IPS-NIHi11 (cell line): ENCODE results near the gene LSAMP.

Source experiments
- DNase-seq: peaks from one replicate; pipeline ENCODE4 v3.0.0; 2012; ENCODE audit warnings: mixed read lengths, low spot score

LSAMP gene

GRCh38 chr3:116354382-116354781, 90.9 kb downstream of the LSAMP start:
- DNase-seq = no peak

GRCh38 chr3:116350119-116350733, 95.1 kb downstream of the LSAMP start:
- DNase-seq = no peak

DNA sequence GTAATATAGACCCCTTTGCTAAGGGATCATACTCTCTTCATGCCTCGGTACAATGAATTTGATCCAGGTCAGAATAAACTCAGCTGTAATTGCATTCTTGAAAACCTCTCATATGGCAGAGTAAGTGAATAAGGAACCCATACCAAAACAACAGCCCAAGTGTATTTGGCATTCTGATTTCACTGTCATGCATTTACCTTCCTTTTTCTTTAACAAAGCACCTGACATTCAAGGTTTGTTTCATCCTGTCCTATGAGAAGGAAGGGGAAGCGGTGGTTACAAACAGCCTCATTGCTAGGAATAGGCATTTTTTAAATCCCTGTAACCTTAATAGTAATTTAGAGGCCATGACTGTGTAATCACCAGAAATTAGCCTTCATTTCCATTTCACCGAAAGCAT, 97.1 kb downstream of the LSAMP start:
- DNase-seq = no peak

- DNase-seq = no peak
Observed at GRCh38 chr3:116342499-116342898, 102.8 kb downstream of the LSAMP start.

DNA sequence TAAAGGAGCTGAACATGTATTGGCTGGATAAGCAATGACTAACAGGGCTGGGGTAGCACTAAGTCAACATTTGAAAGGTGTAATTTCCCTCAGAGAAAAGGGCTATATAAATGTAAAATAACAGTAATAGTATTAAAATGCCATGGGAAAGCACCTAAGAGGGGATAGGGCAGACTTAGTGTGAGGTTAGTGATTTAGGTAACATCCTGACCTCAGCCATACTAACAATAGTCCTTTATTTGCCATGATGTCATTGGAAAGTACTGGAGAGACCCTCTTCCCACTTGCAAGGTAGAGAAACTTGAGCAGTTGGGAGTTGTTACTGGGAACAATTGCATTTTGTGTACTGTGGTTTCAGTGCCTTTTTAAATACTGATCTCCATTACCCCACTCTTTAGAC, 103.4 kb downstream of the LSAMP start:
- DNase-seq = no peak

DNA sequence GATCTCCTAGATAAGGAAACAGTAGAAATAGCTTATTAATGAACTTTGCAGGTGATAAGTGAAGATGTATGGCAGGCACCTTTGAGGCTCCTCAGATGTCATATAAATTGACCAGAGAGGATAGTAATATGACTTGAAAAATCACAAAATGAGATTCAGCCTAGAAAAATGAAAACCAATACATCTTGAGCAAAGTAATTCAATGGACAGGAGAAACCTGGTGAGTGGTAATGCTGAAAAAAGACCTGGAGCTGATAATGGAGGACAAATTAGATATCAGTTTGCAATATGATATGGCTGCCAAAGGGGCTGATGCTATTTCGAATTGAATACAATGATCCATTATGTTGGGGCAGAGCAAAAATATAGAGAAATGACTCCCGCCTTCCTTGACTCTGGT, 103.9 kb downstream of the LSAMP start:
- DNase-seq = no peak

DNA sequence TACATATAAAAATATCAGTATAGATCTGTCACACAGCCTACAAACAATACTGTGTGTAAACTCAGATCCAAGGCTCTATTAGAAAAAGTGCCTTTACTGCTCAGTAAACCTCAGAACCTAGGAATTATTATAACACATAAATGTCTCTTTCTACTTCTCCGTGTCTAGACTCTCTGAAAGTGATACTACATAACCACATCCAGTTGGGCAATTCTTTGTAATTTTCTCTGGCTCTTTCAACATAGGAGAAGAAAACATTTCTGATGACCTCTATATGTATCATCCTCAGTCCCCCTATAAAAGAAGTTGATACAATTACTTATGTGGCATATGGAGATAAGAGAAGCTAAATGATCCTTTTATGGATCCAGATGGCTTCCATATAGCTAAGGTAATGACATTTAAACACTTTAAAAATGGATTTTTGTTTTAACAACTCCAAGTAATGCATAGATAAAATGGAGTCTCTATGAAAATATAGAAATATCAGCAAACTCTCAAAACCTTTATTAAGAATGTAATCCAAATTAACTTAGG, 104.5 kb downstream of the LSAMP start:
- DNase-seq = no peak

DNA sequence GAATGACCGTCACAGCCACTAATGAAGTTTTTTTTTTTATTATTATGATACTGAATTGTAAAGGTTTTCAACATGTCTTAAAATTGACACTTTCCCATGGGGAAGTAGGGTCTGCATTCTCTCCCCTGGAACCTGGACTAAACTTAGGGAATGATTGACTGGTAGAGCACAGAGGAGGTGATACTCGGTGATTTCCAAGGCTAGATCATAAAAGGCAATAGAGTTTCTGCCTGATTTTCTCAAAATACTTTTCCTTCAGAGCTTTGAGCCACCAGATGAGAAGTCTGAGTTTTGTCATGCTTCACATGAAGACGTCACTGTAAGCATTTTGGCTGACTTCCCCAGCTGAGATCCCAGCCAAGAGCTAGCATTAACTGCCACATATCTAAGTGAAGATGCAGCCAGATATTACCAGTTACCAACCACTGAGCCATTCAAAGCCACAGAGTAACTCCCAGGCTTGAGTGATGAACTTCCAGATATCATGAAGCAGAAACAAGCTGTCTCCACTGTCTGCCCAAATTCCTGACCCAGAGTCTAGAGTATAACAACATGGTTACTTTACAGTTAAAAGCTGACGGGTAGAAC, 105.8 kb downstream of the LSAMP start:
- DNase-seq = no peak

DNA sequence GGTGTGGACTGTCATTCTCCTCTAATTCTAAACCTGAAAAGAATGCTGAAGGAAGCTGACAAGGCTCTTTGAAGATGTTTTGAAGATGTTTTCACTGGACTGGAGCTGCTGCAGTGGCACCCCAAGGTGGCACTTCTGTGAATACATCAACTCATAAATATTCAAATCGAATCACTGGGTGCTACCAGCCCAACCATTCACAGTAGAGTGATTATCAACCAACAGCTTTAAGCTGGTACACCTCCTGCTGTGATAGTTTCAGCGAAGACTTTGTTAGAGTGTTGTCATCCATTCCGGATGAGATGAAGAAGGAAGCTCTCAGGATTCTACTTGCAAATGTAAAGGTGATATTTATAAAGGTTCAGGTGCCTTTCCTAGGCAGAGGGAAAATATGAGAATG, 106.6 kb downstream of the LSAMP start:
- DNase-seq = no peak

DNA sequence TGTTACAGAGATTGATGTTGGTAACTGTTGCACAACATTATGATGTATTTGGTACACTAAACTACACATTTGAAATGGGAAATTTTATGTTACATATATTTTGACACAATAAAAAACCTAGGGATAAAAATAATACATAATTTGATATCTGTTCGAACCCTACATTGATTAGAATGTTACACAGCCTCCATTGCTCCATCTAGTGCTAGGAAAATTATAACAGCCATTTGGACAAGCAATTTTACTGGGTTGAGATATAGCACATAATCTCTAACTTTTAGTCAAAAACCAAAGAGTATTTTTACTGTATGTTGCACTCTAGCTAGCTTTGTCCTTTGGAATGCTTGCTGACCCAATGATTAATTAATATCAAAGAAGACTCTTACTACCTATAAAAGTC, 108.1 kb downstream of the LSAMP start:
- no peak for DNase-seq

DNA sequence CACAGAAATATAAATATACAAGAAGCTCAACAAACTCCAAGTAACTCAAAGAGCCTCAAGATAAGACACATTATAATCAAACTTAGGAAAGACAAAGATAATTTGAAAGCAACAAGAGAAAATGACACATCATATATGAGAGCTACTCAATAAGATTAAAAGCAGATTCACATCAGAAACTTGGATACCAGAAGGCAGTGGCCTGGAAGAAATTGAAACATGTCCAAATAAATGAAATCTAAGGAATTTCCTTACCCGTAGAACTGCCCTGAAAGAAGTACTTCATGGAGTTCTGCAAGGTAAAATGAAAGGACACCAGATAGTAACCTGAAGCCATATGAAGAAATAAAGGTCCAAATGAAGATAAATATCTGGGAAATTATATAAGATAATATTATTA, 113.9 kb downstream of the LSAMP start:
- no peak for DNase-seq

DNA sequence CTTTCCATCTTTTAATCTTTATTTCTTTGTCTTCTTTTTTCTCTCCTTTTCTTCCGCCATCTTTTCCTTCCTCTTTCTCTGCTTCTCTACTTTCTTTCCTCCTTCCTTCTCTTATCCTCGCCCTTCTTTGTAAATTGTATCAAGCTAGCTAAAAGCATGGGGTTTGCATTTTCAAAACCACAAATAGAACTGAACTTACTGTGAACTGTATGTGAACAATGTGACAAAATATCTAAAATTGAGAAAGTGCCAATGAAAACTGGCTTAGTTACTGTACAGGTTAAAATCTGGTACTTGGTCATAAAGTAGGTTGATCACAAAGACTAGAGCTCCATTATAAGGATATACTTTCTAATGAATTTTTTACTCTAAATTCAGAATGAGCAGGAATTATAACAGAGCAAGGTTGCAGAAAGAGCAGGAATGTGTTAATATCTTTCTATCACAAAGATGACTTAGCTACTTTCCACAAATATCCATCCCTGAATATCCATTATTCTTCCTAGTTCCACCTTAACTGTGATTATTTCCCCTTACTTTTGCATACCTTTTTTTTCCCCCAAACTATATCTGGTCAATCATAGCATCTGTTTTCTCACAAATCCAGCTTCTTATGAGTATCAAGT, 122.4 kb downstream of the LSAMP start:
- DNase-seq = no peak

GRCh38 chr3:116318370-116318769, 126.9 kb downstream of the LSAMP start:
- DNase-seq = no peak

GRCh38 chr3:116316771-116317170, 128.5 kb downstream of the LSAMP start:
- DNase-seq = no peak

GRCh38 chr3:116314476-116314875, 130.8 kb downstream of the LSAMP start:
- no peak for DNase-seq

DNA sequence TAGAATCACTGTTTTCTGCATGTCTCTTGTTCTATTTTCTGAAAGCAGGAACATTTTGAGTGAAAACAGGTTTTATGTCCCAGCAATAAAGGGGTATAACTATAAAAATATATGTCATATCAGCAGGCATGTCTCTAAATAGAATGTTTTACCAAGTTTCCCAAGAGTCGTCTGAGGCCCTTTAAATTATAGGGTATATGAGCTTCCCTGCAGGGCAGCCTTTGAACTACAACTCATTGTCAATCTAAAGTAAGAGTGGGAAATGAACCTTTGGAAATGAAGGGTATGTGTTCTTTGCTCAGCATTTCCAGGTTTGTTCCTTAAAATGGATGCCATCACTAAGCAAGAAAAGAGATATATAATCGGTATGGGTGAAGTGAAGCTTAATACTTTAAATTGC, 138.6 kb downstream of the LSAMP start:
- no peak for DNase-seq

DNA sequence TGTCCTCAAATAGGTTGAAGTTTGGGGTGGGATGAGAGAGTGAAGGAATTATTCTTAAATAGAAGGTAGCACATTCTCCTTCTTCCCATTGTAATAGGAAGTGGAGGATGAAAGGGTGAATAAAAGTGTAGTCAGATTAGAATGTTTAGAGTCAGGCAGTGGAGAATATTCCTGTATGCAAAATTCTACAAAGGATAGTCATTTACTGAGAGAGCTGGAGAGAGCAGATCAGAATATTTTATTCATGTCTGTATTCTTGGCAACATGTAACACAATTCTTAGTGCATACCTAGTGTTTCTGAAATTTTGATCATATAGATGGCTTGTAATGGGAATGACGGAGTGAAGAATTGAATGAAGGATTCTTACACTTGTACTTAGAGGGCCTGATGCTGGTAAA, 139.1 kb downstream of the LSAMP start:
- no peak for DNase-seq

- DNase-seq = no peak
Observed at GRCh38 chr3:116302087-116302747, 143.1 kb downstream of the LSAMP start.

DNA sequence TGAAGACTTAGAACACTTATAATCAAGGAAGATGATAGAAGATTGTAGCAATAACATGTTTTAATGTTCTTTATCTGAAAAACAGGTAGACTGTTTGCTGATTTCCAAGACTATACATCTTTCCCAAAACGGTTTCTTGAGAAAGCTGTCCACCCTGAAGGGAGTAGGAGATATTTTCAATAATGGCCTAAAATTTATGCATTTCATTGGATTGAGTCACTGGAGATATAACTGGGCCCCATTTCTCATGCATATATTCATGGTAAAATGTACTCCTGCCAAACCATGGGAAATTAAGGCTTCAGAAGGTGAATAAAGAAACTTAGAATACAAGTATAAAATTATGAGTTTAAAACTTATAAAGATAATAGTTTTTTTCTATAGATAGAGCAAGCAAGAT, 143.9 kb downstream of the LSAMP start:
- no peak for DNase-seq

DNA sequence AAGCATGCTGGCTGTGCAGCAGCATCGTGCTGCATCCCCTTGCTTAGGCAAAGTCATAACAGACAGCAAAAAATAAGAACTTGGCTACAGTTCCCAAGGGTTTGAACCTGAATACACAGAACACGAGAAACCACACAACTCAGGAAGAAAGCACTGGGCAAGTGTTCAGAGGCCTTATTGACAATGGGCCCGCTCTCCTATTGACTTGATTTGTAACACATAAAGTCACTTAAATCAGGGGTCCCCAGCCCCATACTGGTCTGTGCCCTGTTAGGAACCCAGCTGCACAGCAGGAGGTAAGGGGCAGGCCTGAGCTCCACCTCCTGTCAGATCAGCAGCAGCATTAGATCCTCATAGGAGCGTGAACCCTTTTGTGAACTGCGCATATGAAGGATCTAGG, 145.1 kb downstream of the LSAMP start:
- no peak for DNase-seq

GRCh38 chr3:116299646-116300081, 145.6 kb downstream of the LSAMP start:
- no peak for DNase-seq

- no peak for DNase-seq
Observed at GRCh38 chr3:116298151-116298550, 147.1 kb downstream of the LSAMP start.

DNA sequence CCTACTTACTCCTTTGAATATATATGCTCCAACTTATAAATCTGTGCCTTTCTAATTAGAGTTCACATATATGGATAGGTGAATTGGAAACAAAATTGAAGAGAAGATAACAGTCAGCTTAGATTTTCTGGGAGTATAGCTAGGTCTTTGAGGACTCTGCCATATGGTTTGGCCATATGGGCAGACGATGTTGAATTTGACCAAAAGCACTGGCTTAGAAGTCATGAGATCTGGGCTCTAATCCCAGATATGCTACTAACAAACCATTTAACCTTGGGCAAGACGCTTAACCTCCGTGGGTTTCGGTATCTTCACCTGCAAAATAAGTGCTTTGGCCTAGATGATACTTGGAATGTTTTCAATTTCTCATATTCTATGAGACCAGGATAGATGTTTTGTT, 154.1 kb downstream of the LSAMP start:
- DNase-seq = no peak
